ENCODE measurements around the gene RTP4. TPM values are rescaled to one million over a fixed set of nuclear protein-coding genes. Genes with fewer than 3 reads are reported as not detected.

RTP4 gene
- 7.4 TPM for polyA plus RNA-seq (2012; ENCODE audit: low read depth, missing spikeins)

DNA sequence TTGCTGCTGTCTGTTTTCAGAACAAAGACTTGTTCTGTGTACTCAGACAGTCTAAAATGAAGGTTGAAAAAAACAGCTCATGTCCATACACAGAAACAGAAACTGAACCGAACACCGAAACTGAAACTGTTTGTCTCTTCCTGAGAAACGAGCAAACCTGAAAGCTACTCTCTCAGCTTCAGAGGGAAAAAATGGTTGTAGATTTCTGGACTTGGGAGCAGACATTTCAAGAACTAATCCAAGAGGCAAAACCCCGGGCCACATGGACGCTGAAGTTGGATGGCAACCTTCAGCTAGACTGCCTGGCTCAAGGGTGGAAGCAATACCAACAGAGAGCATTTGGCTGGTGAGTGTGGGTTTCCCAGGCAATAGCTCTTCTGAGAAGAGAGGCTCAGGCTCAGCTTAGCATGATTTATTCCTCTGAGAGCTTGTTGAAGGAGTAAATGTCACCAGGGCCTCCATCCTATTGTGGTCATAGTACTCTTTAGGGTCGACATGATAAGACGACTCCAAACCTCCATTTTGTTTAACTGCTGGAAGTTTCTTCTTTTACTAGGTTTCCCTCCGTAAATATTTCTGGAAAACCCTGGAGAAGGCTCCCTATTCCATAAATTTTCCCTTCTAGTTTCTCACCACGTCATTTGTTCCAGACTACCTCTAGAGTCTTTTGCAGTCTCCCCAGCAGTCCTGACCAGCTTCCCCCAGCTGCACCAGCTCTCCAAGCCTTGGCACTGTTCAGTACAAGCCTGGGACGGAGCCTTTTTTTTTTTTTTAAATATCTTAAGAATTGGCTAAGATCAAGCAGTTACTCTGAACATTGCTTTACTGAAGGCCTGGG, at the start of gene RTP4:
Gene RTP4 (plus strand): TSS at position 135 of the 838 bp plus-strand sequence. CDS start 57 bp downstream, at position 192.
- peak; percentile 39; the same call in 1 of the 2 replicates for TF ChIP-seq TAF1 (IDR thresholded peaks at IDR 0.05; ENCODE audit: low read depth, low read length)
- TF ChIP-seq PAX5 (IDR thresholded peaks at IDR 0.05; ENCODE audit: insufficient read depth, low read length, severe bottlenecking), result no peak
- TF ChIP-seq POLR2A (IDR thresholded peaks at IDR 0.05; ENCODE audit: low read depth, low read length), result no peak
- TF ChIP-seq POLR2AphosphoS5 (IDR thresholded peaks at IDR 0.05; ENCODE audit: low read depth, low read length), result peak; percentile 38; the same call in 1 of the 2 replicates
- TF ChIP-seq SPI1 (IDR thresholded peaks at IDR 0.05; ENCODE audit: low read depth, low read length), result no peak
- no peak for TF ChIP-seq POU2F2 (IDR thresholded peaks at IDR 0.05; ENCODE audit: low read depth, low read length)
- DNase-seq (ENCODE audit: insufficient read length, low spot score) (peak; percentile 42), FAIRE-seq (peak; percentile 95)

- no peak for DNase-seq (ENCODE audit: insufficient read length, low spot score)
- peak; percentile 52 for FAIRE-seq
- TF ChIP-seq POLR2AphosphoS5 (IDR thresholded peaks at IDR 0.05; ENCODE audit: low read depth, low read length) (no peak), TAF1 (IDR thresholded peaks at IDR 0.05; ENCODE audit: low read depth, low read length) (no peak), POLR2A (IDR thresholded peaks at IDR 0.05; ENCODE audit: low read depth, low read length) (no peak), POU2F2 (IDR thresholded peaks at IDR 0.05; ENCODE audit: low read depth, low read length) (no peak), SPI1 (IDR thresholded peaks at IDR 0.05; ENCODE audit: low read depth, low read length) (no peak), PAX5 (IDR thresholded peaks at IDR 0.05; ENCODE audit: insufficient read depth, low read length, severe bottlenecking) (no peak)
Measured at GRCh38 chr3:187318819-187319616, 49.2 kb upstream of the RTP4 start.

GRCh38 chr3:187319699-187320302, 48.4 kb upstream of the RTP4 start:
- DNase-seq (ENCODE audit: insufficient read length, low spot score), result peak; percentile 22
- FAIRE-seq, result peak; percentile 62
- TF ChIP-seq PAX5 (IDR thresholded peaks at IDR 0.05; ENCODE audit: insufficient read depth, low read length, severe bottlenecking) (no peak), SPI1 (IDR thresholded peaks at IDR 0.05; ENCODE audit: low read depth, low read length) (peak; percentile 81), POLR2A (IDR thresholded peaks at IDR 0.05; ENCODE audit: low read depth, low read length) (no peak)

- TF ChIP-seq POU2F2 (IDR thresholded peaks at IDR 0.05; ENCODE audit: low read depth, low read length) (no peak), SPI1 (IDR thresholded peaks at IDR 0.05; ENCODE audit: low read depth, low read length) (no peak), TAF1 (IDR thresholded peaks at IDR 0.05; ENCODE audit: low read depth, low read length) (no peak), PAX5 (IDR thresholded peaks at IDR 0.05; ENCODE audit: insufficient read depth, low read length, severe bottlenecking) (no peak), POLR2AphosphoS5 (IDR thresholded peaks at IDR 0.05; ENCODE audit: low read depth, low read length) (no peak), POLR2A (IDR thresholded peaks at IDR 0.05; ENCODE audit: low read depth, low read length) (no peak)
- DNase-seq (ENCODE audit: insufficient read length, low spot score) (no peak), FAIRE-seq (no peak)
Measured at GRCh38 chr3:187321766-187322165, 46.4 kb upstream of the RTP4 start.

- FAIRE-seq (no peak), DNase-seq (ENCODE audit: insufficient read length, low spot score) (no peak)
- TF ChIP-seq SPI1 (IDR thresholded peaks at IDR 0.05; ENCODE audit: low read depth, low read length) (no peak), TAF1 (IDR thresholded peaks at IDR 0.05; ENCODE audit: low read depth, low read length) (no peak), POU2F2 (IDR thresholded peaks at IDR 0.05; ENCODE audit: low read depth, low read length) (no peak), POLR2AphosphoS5 (IDR thresholded peaks at IDR 0.05; ENCODE audit: low read depth, low read length) (no peak), PAX5 (IDR thresholded peaks at IDR 0.05; ENCODE audit: insufficient read depth, low read length, severe bottlenecking) (no peak), POLR2A (IDR thresholded peaks at IDR 0.05; ENCODE audit: low read depth, low read length) (no peak)
Measured at GRCh38 chr3:187322291-187322690, 45.9 kb upstream of the RTP4 start.

DNA sequence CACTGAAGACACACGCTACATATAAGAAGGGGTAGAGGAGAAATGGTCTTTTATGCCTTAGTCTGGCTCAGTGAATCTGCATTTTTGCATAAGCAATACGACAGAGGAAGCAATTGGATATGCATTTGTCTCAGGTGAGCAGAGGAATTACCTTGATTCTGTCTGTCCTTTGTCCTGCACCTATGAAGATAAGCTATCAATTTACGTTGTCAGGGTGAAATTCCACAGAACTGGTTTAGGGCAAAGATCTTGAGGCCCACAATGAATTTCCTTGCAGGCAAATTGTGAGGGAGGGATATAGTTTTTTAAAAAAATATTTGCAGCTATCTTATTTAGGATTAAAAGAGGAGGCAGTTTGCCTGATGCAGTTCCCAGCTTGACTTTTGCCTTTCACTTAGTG, 45.1 kb upstream of the RTP4 start:
- DNase-seq (ENCODE audit: insufficient read length, low spot score) (no peak), FAIRE-seq (no peak)
- TF ChIP-seq SPI1 (IDR thresholded peaks at IDR 0.05; ENCODE audit: low read depth, low read length) (no peak), PAX5 (IDR thresholded peaks at IDR 0.05; ENCODE audit: insufficient read depth, low read length, severe bottlenecking) (no peak), POLR2AphosphoS5 (IDR thresholded peaks at IDR 0.05; ENCODE audit: low read depth, low read length) (no peak), POLR2A (IDR thresholded peaks at IDR 0.05; ENCODE audit: low read depth, low read length) (no peak), POU2F2 (IDR thresholded peaks at IDR 0.05; ENCODE audit: low read depth, low read length) (no peak), TAF1 (IDR thresholded peaks at IDR 0.05; ENCODE audit: low read depth, low read length) (no peak)

DNA sequence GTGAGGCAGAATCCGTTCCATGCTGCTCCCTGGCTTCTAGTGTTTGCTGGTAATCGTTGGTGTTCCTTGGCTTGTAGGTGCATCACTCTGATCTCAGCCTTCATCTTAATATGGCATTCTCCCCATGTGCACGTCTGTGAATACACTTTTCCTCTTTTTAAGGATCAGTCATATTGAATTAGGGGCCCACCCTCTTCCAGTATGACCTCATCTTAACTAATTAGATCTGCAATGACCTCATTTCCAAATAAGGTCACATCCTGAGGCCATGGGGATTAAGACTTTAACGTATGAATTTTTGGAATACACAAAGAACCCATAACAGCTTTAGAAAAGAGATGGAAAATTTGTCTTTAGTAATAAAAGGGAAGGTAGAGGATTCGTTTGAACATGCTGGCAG, 42.6 kb upstream of the RTP4 start:
- DNase-seq (ENCODE audit: insufficient read length, low spot score) (no peak), FAIRE-seq (no peak)
- TF ChIP-seq PAX5 (IDR thresholded peaks at IDR 0.05; ENCODE audit: insufficient read depth, low read length, severe bottlenecking) (no peak), POLR2A (IDR thresholded peaks at IDR 0.05; ENCODE audit: low read depth, low read length) (no peak), POLR2AphosphoS5 (IDR thresholded peaks at IDR 0.05; ENCODE audit: low read depth, low read length) (no peak), SPI1 (IDR thresholded peaks at IDR 0.05; ENCODE audit: low read depth, low read length) (no peak), TAF1 (IDR thresholded peaks at IDR 0.05; ENCODE audit: low read depth, low read length) (no peak), POU2F2 (IDR thresholded peaks at IDR 0.05; ENCODE audit: low read depth, low read length) (no peak)

DNA sequence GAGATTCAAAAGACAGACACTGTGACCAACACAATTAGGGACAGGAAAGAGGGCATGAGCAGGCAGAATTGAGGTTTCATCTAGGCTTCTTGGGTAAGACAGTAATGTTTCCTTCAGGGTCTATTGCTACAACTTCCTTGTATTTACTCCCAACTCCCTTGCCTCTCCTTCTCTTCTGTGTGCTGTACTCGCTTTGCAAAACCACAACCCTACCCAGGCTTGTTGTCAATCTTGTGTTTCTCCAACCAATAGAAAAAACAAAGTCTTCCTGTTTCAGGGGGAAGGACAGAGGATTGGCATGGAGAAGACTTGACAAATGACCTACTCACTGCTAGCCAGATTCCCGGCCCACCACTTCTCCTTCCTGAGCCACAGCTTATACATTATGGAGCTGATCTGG, 40.3 kb upstream of the RTP4 start:
- TF ChIP-seq PAX5 (IDR thresholded peaks at IDR 0.05; ENCODE audit: insufficient read depth, low read length, severe bottlenecking), result no peak
- TF ChIP-seq POLR2A (IDR thresholded peaks at IDR 0.05; ENCODE audit: low read depth, low read length), result no peak
- no peak for TF ChIP-seq TAF1 (IDR thresholded peaks at IDR 0.05; ENCODE audit: low read depth, low read length)
- TF ChIP-seq POLR2AphosphoS5 (IDR thresholded peaks at IDR 0.05; ENCODE audit: low read depth, low read length), result no peak
- TF ChIP-seq SPI1 (IDR thresholded peaks at IDR 0.05; ENCODE audit: low read depth, low read length), result no peak
- TF ChIP-seq POU2F2 (IDR thresholded peaks at IDR 0.05; ENCODE audit: low read depth, low read length), result no peak
- FAIRE-seq, result no peak
- no peak for DNase-seq (ENCODE audit: insufficient read length, low spot score)

DNA sequence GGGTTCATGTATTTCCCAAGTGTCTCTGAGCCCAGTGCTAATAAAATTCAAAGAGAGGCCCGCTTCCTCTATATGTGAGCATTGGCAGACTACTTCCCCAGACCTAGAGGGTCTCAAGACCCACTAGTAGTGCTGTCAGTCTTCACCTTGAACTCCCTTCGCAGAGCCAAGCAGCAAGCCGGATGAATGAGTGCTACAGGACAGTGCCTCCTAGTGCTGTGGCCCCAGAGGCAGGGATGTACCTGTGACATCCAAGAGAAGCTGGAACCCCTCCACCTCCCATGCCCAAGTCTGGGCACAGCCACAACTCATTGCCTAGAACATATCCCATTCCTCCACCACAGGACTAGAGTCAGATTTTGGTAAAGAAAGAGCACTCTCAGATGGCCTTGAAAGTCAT, 39.5 kb upstream of the RTP4 start:
- FAIRE-seq (no peak), DNase-seq (ENCODE audit: insufficient read length, low spot score) (no peak)
- no peak for TF ChIP-seq POLR2AphosphoS5 (IDR thresholded peaks at IDR 0.05; ENCODE audit: low read depth, low read length)
- no peak for TF ChIP-seq TAF1 (IDR thresholded peaks at IDR 0.05; ENCODE audit: low read depth, low read length)
- TF ChIP-seq POU2F2 (IDR thresholded peaks at IDR 0.05; ENCODE audit: low read depth, low read length), result no peak
- no peak for TF ChIP-seq POLR2A (IDR thresholded peaks at IDR 0.05; ENCODE audit: low read depth, low read length)
- no peak for TF ChIP-seq SPI1 (IDR thresholded peaks at IDR 0.05; ENCODE audit: low read depth, low read length)
- no peak for TF ChIP-seq PAX5 (IDR thresholded peaks at IDR 0.05; ENCODE audit: insufficient read depth, low read length, severe bottlenecking)
